Hippocampal formation (tissue), 2 donors: Measurements from ENCODE around the gene BLOC1S5.
"Not testable (repeated sequence)": the region's sequence is repeated elsewhere in the genome, so short reads cannot be mapped to it uniquely, and the experiment has no call there.

Source experiments
- DNase-seq, 2 donors: peaks; one replicate each; lab custom pipeline; 2025; lab: John Stamatoyannopoulos, UW

Gene BLOC1S5

DNA sequence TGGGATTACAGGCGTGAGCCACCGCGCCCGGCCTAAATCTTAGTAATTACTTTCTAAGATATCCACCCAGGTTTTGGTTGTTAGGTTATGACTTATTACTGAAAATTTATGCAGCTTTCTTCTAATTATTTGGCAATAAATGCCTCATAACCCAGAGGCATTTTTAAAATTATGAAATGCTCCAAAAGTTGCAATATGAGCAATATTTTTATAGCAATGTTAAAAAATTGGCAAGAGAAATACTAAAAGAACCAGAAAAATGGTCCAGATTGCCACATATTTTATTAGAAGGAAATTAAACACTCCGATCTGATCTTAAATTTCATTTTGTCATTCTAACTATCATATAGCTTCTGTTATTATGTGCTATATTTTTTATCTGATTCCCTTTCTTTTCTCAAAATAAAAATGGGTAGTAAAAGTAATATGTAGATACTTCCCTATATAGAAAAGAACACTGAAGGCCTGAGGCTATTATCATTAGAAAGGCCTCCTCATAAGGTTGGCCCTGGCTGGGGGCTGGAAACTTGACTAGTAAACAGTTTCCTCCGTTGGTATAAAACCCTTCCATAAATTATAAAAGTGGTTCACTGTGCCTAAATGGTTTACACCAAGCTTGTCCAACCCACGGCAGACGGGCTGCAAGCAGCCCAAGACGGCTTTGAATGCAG is 22.1 kb downstream of the BLOC1S5 start:
- DNase-seq: no peak

DNA sequence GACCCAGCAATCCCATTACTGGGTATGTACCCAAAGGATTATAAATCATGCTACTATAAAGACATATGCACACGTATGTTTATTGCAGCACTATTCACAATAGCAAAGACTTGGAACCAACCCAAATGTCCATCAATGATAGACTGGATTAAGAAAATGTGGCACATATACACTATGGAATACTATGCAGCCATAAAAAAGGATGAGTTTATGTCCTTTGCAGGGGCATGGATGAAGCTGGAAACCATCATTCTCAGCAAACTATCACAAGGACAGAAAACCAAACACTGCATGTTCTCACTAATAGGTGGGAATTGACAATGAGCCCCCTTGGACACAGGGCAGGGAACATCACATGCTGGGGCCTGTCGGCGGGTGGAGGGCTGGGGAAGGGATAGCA is 30.1 kb downstream of the BLOC1S5 start:
- DNase-seq: not testable (repeated sequence)

DNA sequence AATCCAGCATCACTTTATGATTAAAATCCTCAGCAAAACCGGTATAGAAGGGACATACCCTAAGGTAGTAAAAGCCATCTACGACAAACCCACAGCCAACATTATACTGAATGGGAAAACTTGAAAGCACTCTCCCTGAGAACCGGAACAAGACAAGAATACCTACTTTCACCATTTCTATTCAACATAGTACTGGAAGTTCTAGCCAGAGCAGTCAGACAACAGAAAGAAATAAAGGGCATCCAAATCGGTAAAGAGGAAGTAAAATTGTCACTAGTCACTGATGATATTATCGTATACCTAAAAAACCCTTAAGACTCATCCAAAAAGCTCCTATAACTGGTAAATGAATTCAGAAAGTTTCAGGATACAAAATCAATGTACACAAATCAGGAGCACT is 33.3 kb downstream of the BLOC1S5 start:
- DNase-seq: no peak

DNA sequence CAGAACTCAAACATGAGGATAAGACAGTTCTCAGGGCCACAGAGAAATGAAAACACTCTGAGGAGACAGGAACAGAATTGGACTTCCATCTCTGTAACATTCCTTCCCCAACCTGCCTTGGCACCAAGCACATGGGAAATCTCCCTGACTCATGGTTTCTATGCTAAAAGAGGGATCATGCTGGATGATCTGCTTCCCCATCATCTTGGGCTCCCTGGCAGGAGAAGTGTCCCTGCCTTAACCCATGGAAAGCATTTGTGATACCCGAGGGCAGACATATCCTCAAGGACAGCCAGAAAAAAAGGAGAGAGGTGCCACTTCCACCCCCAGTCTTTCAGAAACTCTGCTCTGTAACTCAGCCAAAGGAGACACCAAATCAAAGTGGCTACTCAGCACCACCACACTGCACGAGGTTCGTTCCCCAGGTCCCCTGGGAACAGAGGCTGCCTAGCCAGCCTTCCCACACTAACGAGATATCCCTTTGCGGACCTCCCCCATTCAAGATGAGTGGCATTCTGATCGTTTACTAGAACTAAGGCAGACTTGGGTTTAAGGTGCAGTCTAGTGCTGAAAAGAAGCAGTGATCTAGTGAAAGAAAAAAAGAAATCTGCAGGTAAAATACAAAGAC is 34.8 kb downstream of the BLOC1S5 start:
- DNase-seq: no peak

DNA sequence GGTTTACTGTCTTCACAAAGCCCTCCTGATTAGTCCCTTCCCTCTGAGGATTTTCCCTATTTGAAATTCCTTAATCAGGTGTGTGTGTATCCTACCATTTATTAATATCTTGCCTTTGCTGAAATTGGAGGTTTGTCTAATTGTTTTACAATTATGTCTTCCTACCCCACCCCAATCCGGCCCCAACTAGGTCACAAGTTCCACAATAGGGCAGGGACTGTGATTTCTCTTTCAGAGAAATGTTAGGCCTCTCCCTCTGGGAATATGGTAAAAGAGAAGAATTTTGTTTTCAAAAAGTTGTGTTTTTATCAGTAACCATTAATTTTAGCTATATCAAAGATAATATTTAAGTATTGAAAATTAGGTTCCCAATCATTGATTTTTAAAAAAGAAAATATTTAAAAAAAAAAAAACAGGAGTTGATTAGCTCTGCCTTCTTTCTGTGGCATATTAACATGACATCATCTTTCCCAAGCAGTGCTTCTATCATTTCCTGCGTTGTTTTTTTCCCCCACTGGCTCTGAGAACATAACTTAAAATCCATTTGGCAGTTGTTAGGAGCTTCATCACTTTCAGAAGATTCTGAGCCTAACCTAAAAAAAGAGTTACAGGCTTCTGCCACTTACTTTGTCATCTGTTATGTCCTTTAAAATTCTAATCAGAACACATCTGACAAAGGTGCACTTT is 36.1 kb downstream of the BLOC1S5 start:
- DNase-seq: no peak

DNA sequence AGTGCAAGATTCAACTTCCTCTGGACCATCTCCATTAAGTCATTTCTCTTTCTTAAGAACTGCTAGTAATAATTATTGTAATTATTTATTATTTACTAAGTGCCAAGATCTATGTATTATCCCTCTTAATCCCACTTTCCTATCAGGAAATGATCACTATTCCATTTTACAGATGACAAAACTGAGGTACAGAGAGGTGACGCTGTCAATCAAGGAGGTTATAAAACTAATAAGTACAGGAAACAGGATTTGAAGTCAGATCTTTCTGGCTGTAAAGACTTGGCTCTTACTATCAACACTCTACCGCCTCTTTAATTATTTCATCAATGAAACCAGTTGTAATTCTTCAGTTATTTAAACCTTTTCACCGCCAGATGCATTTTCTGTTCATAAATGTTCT is 37.4 kb downstream of the BLOC1S5 start:
- DNase-seq: no peak

DNA sequence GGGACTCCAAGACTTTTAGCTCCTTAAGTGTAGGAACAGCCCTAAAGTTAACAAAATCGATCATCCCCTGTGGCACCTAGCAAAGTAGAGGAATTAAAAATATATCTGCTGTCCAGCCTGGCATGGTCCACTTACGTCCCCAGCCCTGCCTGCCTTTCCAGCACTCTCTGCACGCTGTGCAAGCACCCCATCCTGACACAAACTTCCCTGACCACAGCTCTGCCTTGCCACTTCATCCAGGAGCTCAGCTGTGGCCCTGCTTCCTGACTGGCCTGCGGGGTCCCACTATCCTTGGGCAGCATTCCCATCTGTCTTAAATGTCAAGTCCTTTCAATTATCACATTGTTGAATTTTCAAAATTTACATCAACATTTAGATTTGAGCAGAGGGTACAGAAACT is 39.0 kb downstream of the BLOC1S5 start:
- no peak for DNase-seq

DNA sequence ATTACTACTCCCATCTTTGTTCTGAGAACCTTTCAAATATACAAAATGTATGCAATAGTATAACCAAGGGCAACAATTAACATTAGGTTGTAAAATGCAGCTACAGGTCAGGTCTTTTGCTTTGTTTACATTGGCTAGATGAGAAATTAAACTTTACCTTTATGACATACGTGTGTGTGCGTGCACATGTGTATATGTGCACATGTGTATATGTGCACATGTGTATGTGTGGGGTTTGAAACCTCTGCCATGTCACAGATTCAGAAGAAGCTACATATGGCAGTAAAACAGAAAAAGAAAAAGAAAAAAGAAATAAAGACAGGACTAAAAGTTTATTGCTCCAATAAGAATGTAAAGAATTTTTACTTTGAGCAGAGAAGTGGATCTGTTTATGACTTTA is 40.6 kb downstream of the BLOC1S5 start:
- DNase-seq: no peak

DNA sequence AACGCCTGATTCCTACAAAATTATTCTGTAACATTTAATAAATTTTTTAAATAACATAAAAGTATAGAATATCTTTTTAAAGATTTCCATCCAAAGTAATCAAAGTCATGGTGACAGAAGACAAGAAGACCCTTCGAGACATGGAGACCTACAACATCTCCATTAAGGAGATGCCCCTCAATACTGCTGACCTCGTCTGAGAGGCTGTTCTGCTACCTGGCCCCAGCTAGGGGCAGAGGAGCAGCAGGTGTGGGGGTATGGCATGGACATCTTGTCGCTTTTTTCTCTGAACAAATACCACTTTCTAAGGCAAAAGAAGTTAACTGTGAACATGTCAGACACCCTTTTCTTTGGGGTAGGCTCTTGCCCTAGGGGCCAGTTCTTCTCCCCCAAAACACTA is 44.1 kb downstream of the BLOC1S5 start:
- DNase-seq: no peak

DNA sequence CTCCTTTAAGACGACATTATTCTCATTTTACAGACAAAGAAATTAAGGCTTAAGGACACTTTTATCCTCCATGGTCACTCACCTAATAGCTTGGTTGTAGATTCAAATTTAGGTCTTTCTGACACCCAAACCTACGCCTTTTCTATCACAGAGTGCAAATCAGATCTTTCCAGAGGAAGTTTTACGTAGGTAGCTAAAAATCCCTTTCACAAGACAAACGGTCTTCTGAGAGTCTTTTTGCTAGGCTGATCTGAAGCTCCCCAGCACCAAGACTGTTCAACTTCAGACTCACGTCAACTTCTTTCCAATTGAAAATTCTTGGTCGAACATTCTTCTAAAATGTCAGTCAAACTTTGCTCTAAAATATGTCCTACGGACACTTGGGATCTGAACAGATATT is 46.5 kb downstream of the BLOC1S5 start:
- no peak for DNase-seq

DNA sequence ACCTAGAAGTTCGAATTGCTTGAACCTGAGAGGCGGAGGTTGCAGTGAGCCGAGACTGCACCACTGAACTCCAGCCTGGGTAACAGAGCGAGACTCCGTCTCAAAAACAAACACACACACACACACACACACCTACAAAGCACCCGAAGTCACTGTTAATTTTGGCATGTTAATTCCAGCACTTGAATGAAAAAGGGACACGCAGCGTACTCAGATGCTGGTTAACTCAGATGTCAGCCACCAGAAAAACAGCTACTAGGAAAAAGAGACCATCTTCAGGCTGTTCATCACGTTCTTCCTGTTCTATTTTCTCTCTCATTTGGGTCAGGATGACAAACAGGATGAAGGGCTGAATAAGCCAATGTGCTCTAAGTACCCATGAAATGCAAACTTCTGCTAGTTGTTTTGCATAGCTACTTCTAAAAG is 46.9 kb downstream of the BLOC1S5 start:
- DNase-seq: no peak

DNA sequence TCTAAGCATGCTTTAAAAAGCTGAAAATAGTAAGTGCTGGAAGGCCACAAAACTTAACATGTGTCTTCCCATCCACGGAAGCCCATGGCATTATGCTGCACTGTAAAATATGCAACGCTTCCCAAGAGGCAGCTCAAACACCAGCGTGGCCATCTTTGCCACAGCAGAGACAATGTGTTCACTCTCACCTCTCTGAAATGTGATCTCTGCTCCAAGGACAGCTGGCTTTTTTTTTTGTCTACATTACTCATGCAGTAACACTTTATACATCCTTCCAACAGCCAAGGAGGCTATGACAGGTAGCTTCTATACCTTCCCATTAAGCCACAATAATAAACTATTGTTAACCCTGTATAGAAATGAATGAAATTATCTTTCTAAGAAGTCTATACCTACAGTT is 49.2 kb downstream of the BLOC1S5 start:
- DNase-seq: no peak

DNA sequence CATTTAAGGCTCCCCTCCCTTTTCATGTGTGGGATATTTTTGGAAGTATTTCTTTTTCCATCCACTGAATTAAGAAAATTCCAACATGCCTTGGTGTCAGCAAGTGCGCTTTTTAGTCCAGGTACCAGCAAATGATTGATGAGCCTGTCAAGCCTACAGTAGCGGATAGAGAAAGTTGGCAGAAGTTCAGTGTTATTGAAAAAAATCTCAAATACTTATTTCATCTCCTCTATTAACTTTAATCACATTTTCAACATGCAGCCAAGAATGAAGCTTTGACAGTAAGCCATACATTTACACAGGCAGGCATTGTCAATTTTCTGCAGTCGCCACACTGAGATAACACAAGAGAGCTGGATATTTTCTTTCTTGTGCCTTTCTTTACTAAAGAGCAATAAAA is 50.4 kb downstream of the BLOC1S5 start:
- no peak for DNase-seq

DNA sequence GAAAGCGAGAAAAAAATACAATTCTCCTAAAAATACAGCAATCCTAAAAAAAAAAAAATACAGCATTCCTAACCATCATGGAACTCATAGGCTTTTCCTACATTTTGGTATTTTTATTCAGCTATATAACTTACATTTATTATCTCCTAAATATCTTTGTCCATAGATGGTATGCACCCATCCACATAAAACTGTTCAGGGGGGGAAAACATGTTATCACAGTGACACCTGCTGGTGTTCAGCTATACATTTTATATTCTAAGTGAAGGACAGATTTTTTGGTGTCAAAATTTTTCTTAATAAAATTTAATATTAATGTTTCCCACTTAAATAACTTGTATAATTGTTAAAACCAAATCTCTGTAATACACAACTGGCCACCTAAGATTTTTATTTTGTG is 58.0 kb downstream of the BLOC1S5 start:
- DNase-seq: peak in 1 of 2 donors; percentile 9

DNA sequence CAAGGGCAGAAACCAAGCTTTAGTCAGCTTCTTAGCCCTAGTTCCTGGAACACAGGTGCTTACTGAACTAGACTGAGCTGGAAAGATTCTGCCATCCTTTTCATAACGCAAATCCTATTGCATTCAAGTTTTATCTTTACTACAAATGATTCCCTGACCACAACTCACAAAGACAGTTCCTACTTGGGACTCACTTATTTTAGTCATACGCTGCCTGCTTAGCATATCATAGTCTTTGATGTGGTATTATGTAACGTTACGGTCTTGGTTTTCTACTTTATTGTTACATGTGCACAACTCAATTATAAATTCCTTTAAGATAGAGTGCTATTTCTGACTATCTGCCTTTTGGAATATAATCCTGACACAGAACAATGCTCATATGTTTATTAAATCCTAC is 59.1 kb downstream of the BLOC1S5 start:
- no peak for DNase-seq

DNA sequence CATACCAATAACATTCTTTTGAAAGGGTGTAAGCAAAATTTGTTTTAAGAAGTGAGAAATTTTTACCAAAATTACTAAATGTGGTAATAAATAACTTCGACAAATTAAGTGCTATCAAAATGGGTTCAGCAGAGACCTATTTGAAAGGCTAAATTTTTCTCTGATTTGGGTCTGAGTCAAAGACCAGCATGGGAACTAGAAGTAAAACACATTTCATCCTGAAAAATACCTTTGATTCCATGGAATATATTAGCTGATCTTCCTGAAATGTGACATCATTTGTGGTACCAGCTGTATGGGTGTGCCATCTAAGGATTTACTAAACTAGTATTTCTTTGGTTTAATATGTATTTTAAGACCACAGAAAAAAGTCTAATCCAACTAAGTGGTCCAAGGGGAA is 63.6 kb downstream of the BLOC1S5 start:
- DNase-seq: no peak

DNA sequence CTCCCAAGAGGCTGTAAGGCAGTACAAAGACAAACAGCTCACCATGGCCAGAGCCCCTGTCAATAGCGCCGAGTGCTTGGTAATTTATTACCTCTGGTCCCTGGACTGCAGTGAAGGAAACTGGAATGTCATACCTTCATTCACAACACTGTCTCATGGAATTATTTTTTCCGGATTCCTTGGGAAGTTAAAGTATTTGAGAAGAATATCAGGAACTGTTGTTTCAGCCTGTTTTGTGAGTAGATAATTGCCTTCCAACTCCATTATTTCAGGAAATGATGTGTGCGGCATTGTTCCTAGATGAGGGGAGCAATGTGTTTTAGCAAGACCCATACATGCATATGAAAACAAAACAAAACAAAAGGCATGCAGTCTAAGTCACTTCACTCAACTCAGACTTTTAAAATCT is 64.0 kb downstream of the BLOC1S5 start:
- no peak for DNase-seq

DNA sequence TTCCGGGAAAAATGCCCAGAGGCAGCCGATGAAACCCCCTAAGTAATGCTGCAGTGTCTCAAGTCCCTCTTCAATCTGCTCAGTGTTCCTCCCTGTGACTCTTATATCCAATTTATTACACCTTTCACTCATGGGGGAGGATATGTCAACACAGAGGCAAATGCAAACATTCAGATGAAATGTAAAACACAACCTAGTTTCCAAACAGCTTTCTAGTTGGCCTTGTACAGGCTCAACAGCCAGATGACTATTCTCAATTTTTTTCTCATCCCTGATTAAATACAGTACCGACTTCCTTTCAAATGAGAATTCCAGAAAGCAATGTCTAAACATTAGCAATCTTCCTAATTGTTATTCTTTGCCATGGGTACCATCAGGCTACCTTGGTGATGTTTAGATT is 65.0 kb downstream of the BLOC1S5 start:
- no peak for DNase-seq

DNA sequence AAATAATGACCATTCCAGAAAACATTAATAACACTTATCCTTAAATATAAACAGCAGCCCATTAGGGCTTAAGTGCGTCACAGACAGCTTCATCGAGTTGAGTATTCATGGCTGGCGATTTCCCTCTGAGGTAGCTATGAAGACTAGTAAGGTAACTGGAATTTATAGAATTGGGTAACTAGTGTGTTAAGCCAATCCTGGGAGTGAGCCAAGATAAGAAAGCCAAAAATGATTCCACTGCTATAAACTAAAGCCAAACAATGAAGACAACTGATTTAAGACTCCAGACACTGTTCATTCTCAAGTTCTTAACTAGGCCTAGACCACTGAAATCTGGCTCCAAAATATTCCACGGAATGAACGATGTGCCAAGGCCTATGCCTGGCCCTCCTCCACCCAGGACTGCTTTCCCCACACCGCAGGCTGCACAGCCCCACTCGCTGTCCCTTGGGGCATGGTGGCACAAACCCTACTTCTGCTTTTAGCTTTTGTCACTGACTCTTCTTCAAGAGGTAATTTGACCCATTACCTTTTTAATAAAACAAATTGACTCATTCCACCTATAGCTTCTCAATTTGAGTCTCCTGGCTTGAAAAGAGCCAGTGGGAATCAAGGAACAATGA is 66.0 kb downstream of the BLOC1S5 start:
- no peak for DNase-seq

DNA sequence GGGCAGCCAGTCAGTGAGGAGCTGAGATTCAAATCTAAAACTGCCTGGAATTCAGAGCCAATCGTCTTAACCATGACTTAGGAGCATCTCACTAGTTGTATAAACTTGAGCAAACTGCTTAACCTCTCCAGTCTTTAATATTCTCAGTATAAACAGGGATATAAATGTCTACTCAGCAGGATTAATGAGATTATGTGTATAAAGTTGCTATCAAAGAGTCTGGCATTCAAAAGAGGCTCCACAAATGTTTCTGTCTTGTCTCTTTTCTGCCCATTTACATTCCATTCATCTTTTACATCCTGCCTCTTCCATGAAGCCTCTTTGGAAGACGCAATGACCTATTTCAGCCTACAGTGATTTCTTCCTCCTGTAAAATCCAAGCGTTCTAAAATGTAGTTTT is 66.9 kb downstream of the BLOC1S5 start:
- no peak for DNase-seq

DNA sequence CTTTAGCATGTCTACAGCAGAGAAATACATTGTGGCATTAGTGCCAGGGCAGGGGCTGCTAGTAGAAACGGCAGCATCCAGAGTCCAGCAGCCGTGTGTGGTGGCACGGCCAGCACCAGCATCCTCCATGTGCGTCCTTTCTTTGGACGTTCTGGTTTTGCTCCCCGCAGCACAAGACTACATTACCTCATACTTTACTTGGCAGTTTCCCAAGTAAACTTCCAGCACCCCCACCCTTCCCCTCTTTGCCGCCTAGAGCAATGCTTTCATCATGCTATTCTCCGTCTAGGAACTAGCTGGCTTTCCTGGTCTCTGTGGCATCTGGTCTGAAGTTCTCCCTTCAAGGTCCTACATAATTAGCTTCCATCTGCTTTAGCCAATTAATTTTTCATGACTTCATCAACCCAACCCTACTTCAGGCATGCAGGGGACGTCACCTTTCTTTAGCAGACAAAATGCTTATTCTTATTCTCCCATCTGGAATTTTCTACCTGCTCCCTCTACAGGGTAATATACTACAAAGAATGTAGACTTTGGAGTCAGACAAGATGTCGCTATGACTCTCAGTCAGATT is 67.6 kb downstream of the BLOC1S5 start:
- DNase-seq: no peak

DNA sequence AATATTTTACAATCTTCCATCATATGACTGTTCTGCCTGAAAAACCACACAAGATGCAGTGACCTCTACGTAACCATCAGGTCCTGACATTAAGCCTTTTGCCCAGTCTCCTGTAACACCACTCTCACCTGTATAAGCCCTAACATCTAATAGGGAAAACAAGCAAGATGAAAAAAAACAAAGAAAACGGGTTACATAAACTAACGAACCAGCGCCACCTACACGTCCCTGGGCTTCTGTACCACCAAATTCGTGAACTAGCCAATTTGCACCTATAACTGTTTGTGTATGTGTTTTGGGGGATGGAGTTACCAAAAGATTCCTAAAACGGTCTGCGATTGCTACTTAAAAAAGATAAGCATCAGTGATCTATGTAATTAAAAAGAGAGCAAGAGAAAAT is 70.2 kb downstream of the BLOC1S5 start:
- DNase-seq: no peak

DNA sequence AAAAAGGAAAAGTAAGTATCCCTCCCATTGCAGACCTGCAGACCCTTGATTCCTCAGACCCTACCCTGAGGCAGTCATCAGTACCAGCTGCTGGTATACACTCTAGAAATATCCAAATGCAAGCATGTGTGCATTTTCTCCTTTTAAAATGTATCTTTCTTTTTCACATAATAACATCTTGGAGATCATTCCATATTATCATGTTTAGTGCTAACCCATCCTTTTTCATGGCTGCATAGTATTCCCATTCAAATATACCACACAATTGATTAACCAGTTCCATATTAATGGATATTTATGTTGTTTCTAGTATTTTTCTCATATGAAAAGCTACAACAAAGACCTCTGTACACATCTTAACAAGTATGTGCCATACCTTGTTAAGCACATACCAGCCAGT is 70.8 kb downstream of the BLOC1S5 start:
- DNase-seq: no peak
